Measurements from ENCODE around the gene CHMP5. TPM values are rescaled to one million over a fixed set of nuclear protein-coding genes. Genes with fewer than 3 reads are reported as not detected.

Gene CHMP5
- total and polyA plus RNA-seq, 4 donors, result 53.1 to 141 (median 65.0) TPM

GRCh38 chr9:33291901-33292300 is 27.1 kb downstream of the CHMP5 start:
- intact Hi-C loops (cut with DNase I), result loop anchor here in 1 of 2 donors (5.0 kb wide), 1 partner anchor 35 kb away; no protein-coding TSS in a partner anchor
- no peak overlapping the region for H3K4me3 ChIP-seq (ENCODE audit: low read length in 2 of 2)
- ATAC-seq (ENCODE audit: low FRiP score) (no peak), DNase-seq (no peak)
- H3K4me1 ChIP-seq (ENCODE audit: control insufficient read depth in 1 of 2, insufficient read depth in 2 of 2, low read length in 2 of 2), result peaks cover 0 to 3% of the 10 kb centered on the region in 2 donors
- H3K27me3 ChIP-seq (ENCODE audit: control insufficient read depth in 1 of 2, insufficient read depth in 2 of 2, low read length in 1 of 2), result no peaks in the 10 kb centered on the region
- WGBS, 2 donors, result 89 to 91% methylated on average over 5 of the region's 5 CpGs
- H3K27ac ChIP-seq (ENCODE audit: low read depth in 1 of 2, low read length in 2 of 2), result no peak overlapping the region
- peaks cover 0 to 2% of the 10 kb centered on the region in 2 donors for H3K36me3 ChIP-seq (ENCODE audit: control insufficient read depth in 1 of 2, insufficient read depth in 2 of 2, low read length in 1 of 2)
- no peaks in the 10 kb centered on the region for H3K9me3 ChIP-seq (ENCODE audit: control insufficient read depth, low read length)

- H3K4me3 ChIP-seq (ENCODE audit: low read length in 2 of 2), result no peak overlapping the region
- peaks cover 0 to 2% of the 10 kb centered on the region in 2 donors for H3K36me3 ChIP-seq (ENCODE audit: control insufficient read depth in 1 of 2, insufficient read depth in 2 of 2, low read length in 1 of 2)
- H3K9me3 ChIP-seq (ENCODE audit: control insufficient read depth, low read length), result no peaks in the 10 kb centered on the region
- no peak for DNase-seq
- H3K27me3 ChIP-seq (ENCODE audit: control insufficient read depth in 1 of 2, insufficient read depth in 2 of 2, low read length in 1 of 2), result no peaks in the 10 kb centered on the region
- peaks cover 0 to 3% of the 10 kb centered on the region in 2 donors for H3K4me1 ChIP-seq (ENCODE audit: control insufficient read depth in 1 of 2, insufficient read depth in 2 of 2, low read length in 2 of 2)
- intact Hi-C loops (cut with DNase I), result loop anchor here in 1 of 2 donors (5.0 kb wide), 1 partner anchor 34 kb away; no protein-coding TSS in a partner anchor
- 81 to 82% methylated on average over 2 of the region's 2 CpGs for WGBS, 2 donors
- no peak overlapping the region for H3K27ac ChIP-seq (ENCODE audit: low read depth in 1 of 2, low read length in 2 of 2)
- no peak for ATAC-seq (ENCODE audit: low FRiP score)
These were observed 28.9 kb downstream of the CHMP5 start for GRCh38 chr9:33293782-33294181.

- H3K36me3 ChIP-seq (ENCODE audit: control insufficient read depth in 1 of 2, insufficient read depth in 2 of 2, low read length in 1 of 2), result peaks cover 0 to 4% of the 10 kb centered on the region in 2 donors
- WGBS, 2 donors, result 87 to 92% methylated on average over 12 of the region's 12 CpGs
- intact Hi-C loops (cut with DNase I), result loop anchor here in 1 of 2 donors (5.0 kb wide), 1 partner anchor 32 kb away; no protein-coding TSS in a partner anchor
These were observed 30.0 kb downstream of the CHMP5 start for GRCh38 chr9:33294670-33295432.

GRCh38 chr9:33295571-33295970 is 30.7 kb downstream of the CHMP5 start:
- no peaks in the 10 kb centered on the region for H3K9me3 ChIP-seq (ENCODE audit: control insufficient read depth, low read length)
- H3K36me3 ChIP-seq (ENCODE audit: control insufficient read depth in 1 of 2, insufficient read depth in 2 of 2, low read length in 1 of 2), result peaks cover 3 to 4% of the 10 kb centered on the region in 2 donors
- DNase-seq, result no peak
- peaks cover 0 to 3% of the 10 kb centered on the region in 2 donors for H3K4me1 ChIP-seq (ENCODE audit: control insufficient read depth in 1 of 2, insufficient read depth in 2 of 2, low read length in 2 of 2)
- intact Hi-C loops (cut with DNase I), result no loop called here
- 78 to 82% methylated on average over 2 of the region's 2 CpGs for WGBS, 2 donors
- no peak overlapping the region for H3K27ac ChIP-seq (ENCODE audit: low read depth in 1 of 2, low read length in 2 of 2)
- ATAC-seq (ENCODE audit: low FRiP score), result no peak
- H3K4me3 ChIP-seq (ENCODE audit: low read length in 2 of 2), result no peak overlapping the region
- no peaks in the 10 kb centered on the region for H3K27me3 ChIP-seq (ENCODE audit: control insufficient read depth in 1 of 2, insufficient read depth in 2 of 2, low read length in 1 of 2)

More at GRCh38 chr9:33294670-33295432, 30.0 kb downstream of the CHMP5 start:
- H3K9me3 ChIP-seq (ENCODE audit: control insufficient read depth, low read length), result no peaks in the 10 kb centered on the region
- peaks cover 0 to 3% of the 10 kb centered on the region in 2 donors for H3K4me1 ChIP-seq (ENCODE audit: control insufficient read depth in 1 of 2, insufficient read depth in 2 of 2, low read length in 2 of 2)
- H3K4me3 ChIP-seq (ENCODE audit: low read length in 2 of 2), result no peak overlapping the region
- no peaks in the 10 kb centered on the region for H3K27me3 ChIP-seq (ENCODE audit: control insufficient read depth in 1 of 2, insufficient read depth in 2 of 2, low read length in 1 of 2)
- no peak overlapping the region for H3K27ac ChIP-seq (ENCODE audit: low read depth in 1 of 2, low read length in 2 of 2)
- no peak for ATAC-seq (ENCODE audit: low FRiP score)
- no peak for DNase-seq

- no peaks in the 10 kb centered on the region for H3K9me3 ChIP-seq (ENCODE audit: control insufficient read depth, low read length)
- H3K36me3 ChIP-seq (ENCODE audit: control insufficient read depth in 1 of 2, insufficient read depth in 2 of 2, low read length in 1 of 2), result peaks cover 3 to 4% of the 10 kb centered on the region in 2 donors
- no peak overlapping the region for H3K27ac ChIP-seq (ENCODE audit: low read depth in 1 of 2, low read length in 2 of 2)
- 78 to 83% methylated on average over 1 of the region's 1 CpG for WGBS, 2 donors
- intact Hi-C loops (cut with DNase I), result no loop called here
- DNase-seq, result peak in 1 of 2 donors; percentile 74
- no peaks in the 10 kb centered on the region for H3K4me1 ChIP-seq (ENCODE audit: control insufficient read depth in 1 of 2, insufficient read depth in 2 of 2, low read length in 2 of 2)
- peak; percentile 29 for ATAC-seq (ENCODE audit: low FRiP score)
- no peak overlapping the region for H3K4me3 ChIP-seq (ENCODE audit: low read length in 2 of 2)
- H3K27me3 ChIP-seq (ENCODE audit: control insufficient read depth in 1 of 2, insufficient read depth in 2 of 2, low read length in 1 of 2), result no peaks in the 10 kb centered on the region
These were observed 32.6 kb downstream of the CHMP5 start for GRCh38 chr9:33297432-33297831.

- ATAC-seq (ENCODE audit: low FRiP score), result no peak
- no peak for DNase-seq
- no peaks in the 10 kb centered on the region for H3K4me1 ChIP-seq (ENCODE audit: control insufficient read depth in 1 of 2, insufficient read depth in 2 of 2, low read length in 2 of 2)
- H3K36me3 ChIP-seq (ENCODE audit: control insufficient read depth in 1 of 2, insufficient read depth in 2 of 2, low read length in 1 of 2), result peaks cover 5 to 11% of the 10 kb centered on the region in 2 donors
- intact Hi-C loops (cut with DNase I), result no loop called here
- 72 to 73% methylated on average over 2 of the region's 2 CpGs for WGBS, 2 donors
- H3K27ac ChIP-seq (ENCODE audit: low read depth in 1 of 2, low read length in 2 of 2), result no peak overlapping the region
- H3K9me3 ChIP-seq (ENCODE audit: control insufficient read depth, low read length), result no peaks in the 10 kb centered on the region
- no peak overlapping the region for H3K4me3 ChIP-seq (ENCODE audit: low read length in 2 of 2)
- no peaks in the 10 kb centered on the region for H3K27me3 ChIP-seq (ENCODE audit: control insufficient read depth in 1 of 2, insufficient read depth in 2 of 2, low read length in 1 of 2)
These were observed 35.7 kb downstream of the CHMP5 start for GRCh38 chr9:33300546-33300945.

- WGBS, 2 donors, result 88 to 95% methylated on average over 1 of the region's 1 CpG
- Histone ChIP-seq H3K9me3 (ENCODE audit: control insufficient read depth, low read length) (no peaks in the 10 kb centered on the region), H3K27ac (ENCODE audit: low read depth in 1 of 2, low read length in 2 of 2) (no peak overlapping the region), H3K27me3 (ENCODE audit: control insufficient read depth in 1 of 2, insufficient read depth in 2 of 2, low read length in 1 of 2) (no peaks in the 10 kb centered on the region), H3K4me1 (ENCODE audit: control insufficient read depth in 1 of 2, insufficient read depth in 2 of 2, low read length in 2 of 2) (no peaks in the 10 kb centered on the region), H3K36me3 (ENCODE audit: control insufficient read depth in 1 of 2, insufficient read depth in 2 of 2, low read length in 1 of 2) (peaks cover 13 to 15% of the 10 kb centered on the region in 2 donors), H3K4me3 (ENCODE audit: low read length in 2 of 2) (no peak overlapping the region)
- intact Hi-C loops (cut with DNase I), result no loop called here
- DNase-seq (no peak), ATAC-seq (ENCODE audit: low FRiP score) (no peak)
These were observed 39.5 kb downstream of the CHMP5 start for GRCh38 chr9:33304362-33304761.

- no peak for DNase-seq
- Histone ChIP-seq H3K27me3 (ENCODE audit: control insufficient read depth in 1 of 2, insufficient read depth in 2 of 2, low read length in 1 of 2) (no peaks in the 10 kb centered on the region), H3K4me1 (ENCODE audit: control insufficient read depth in 1 of 2, insufficient read depth in 2 of 2, low read length in 2 of 2) (no peaks in the 10 kb centered on the region), H3K27ac (ENCODE audit: low read depth in 1 of 2, low read length in 2 of 2) (no peak overlapping the region), H3K36me3 (ENCODE audit: control insufficient read depth in 1 of 2, insufficient read depth in 2 of 2, low read length in 1 of 2) (peaks cover 17 to 20% of the 10 kb centered on the region in 2 donors), H3K9me3 (ENCODE audit: control insufficient read depth, low read length) (no peaks in the 10 kb centered on the region), H3K4me3 (ENCODE audit: low read length in 2 of 2) (no peak overlapping the region)
- 85 to 88% methylated on average over 3 of the region's 3 CpGs for WGBS, 2 donors
- ATAC-seq (ENCODE audit: low FRiP score), result no peak
- intact Hi-C loops (cut with DNase I), result loop anchor here in 1 of 2 donors (5.0 kb wide), 1 partner anchor 36 kb away; no protein-coding TSS in a partner anchor
These were observed 41.2 kb downstream of the CHMP5 start for GRCh38 chr9:33306037-33306436.

GRCh38 chr9:33307067-33307466 is 42.2 kb downstream of the CHMP5 start:
- intact Hi-C loops (cut with DNase I), result loop anchor here in 1 of 2 donors (5.0 kb wide), 1 partner anchor 35 kb away; no protein-coding TSS in a partner anchor
- 80 to 85% methylated on average over 1 of the region's 1 CpG for WGBS, 2 donors

More at GRCh38 chr9:33307067-33307466, 42.2 kb downstream of the CHMP5 start:
- H3K9me3 ChIP-seq (ENCODE audit: control insufficient read depth, low read length), result no peaks in the 10 kb centered on the region
- H3K27ac ChIP-seq (ENCODE audit: low read depth in 1 of 2, low read length in 2 of 2), result no peak overlapping the region
- H3K4me3 ChIP-seq (ENCODE audit: low read length in 2 of 2), result no peak overlapping the region
- H3K4me1 ChIP-seq (ENCODE audit: control insufficient read depth in 1 of 2, insufficient read depth in 2 of 2, low read length in 2 of 2), result no peaks in the 10 kb centered on the region
- H3K27me3 ChIP-seq (ENCODE audit: control insufficient read depth in 1 of 2, insufficient read depth in 2 of 2, low read length in 1 of 2), result no peaks in the 10 kb centered on the region
- no peak for ATAC-seq (ENCODE audit: low FRiP score)
- DNase-seq, result no peak
- H3K36me3 ChIP-seq (ENCODE audit: control insufficient read depth in 1 of 2, insufficient read depth in 2 of 2, low read length in 1 of 2), result peaks cover 17 to 24% of the 10 kb centered on the region in 2 donors
